GM12878 (cell line): ENCODE measurements around the gene RAD51AP1. TPM values are rescaled to one million over a fixed set of nuclear protein-coding genes. Genes with fewer than 3 reads are reported as not detected.

Experiments used
- ATAC-seq: fragments of 200-7000 bp; cut with Tn5 transposase; 3 replicates; pipeline ENCODE4 v1.9.1; 2020; ENCODE audit warnings: mild to moderate bottlenecking, moderate library complexity
- BruUV-seq: library from RNA; stranded (reverse); fragments of 400-500 nt; replicated peaks from 2 replicates; lab custom pipeline; 2021; lab: Mats Ljungman, UMichigan
- CTCF ChIA-PET: fragments of 300-600 bp; sonication (Branson Sonifier 250); formaldehyde crosslinking; extraction: SDS; loops from one replicate; lab custom pipeline; 2021; ENCODE audit warnings: inconsistent platforms; lab: Yijun Ruan, JAX
- POLR2A ChIA-PET: fragments of 350-600 bp; formaldehyde crosslinking; extraction: SDS; loops from one replicate; lab custom pipeline; 2021; ENCODE audit warnings: inconsistent platforms; lab: Charles Lee
- RAD21 ChIA-PET: fragments of 300-600 bp; sonication (Branson Sonifier 250); formaldehyde crosslinking; loops from one replicate; lab custom pipeline; 2023; ENCODE audit warnings: antibody characterized with exemption; ENCODE audit not compliant: unreplicated experiment; lab: Charles Lee
- SMC1A ChIA-PET: fragments of 300-600 bp; sonication (Branson Sonifier 250); formaldehyde crosslinking; loops from one replicate; lab custom pipeline; 2023; ENCODE audit not compliant: unreplicated experiment, uncharacterized antibody; lab: Charles Lee
- DNase-seq: peaks from one replicate; pipeline ENCODE4 v3.0.0-alpha.2; 2011; ENCODE audit warnings: low read depth, low spot score
- FAIRE-seq: peaks from 3 replicates; lab custom pipeline; 2011; peaks lifted over from hg19 to GRCh38; lab: Jason Lieb, UNC
- H2AFZ ChIP-seq: 2 replicates; pipeline ENCODE4 v1.6.0; 2011; ENCODE audit warnings: low read depth, low read length, control low read depth; ENCODE audit not compliant: control insufficient read depth
- H3K27ac ChIP-seq: 2 replicates; pipeline ENCODE4 v1.5.1; 2011; ENCODE audit warnings: control low read depth; ENCODE audit not compliant: control insufficient read depth, insufficient read depth
- H3K27me3 ChIP-seq, 2 experiments: replicated peaks in 1 of 2; 2 replicates each; pipeline versions ENCODE4 v1.6.0 to v1.6.1; 2011; ENCODE audit warnings: low read length in 1 of 2; ENCODE audit not compliant: control insufficient read depth in 2 of 2, insufficient read depth in 2 of 2
- H3K36me3 ChIP-seq, 2 experiments: 2 replicates each; pipeline ENCODE4 v1.5.1; 2011; ENCODE audit warnings: low read length in 1 of 2; ENCODE audit not compliant: control insufficient read depth in 2 of 2, insufficient read depth in 2 of 2
- H3K4me1 ChIP-seq: 2 replicates; pipeline ENCODE4 v1.6.1; 2011; ENCODE audit warnings: mild to moderate bottlenecking, low read length, moderate library complexity, mixed read lengths; ENCODE audit not compliant: control insufficient read depth, insufficient read depth
- H3K4me2 ChIP-seq: 2 replicates; pipeline ENCODE4 v1.6.0; 2011; ENCODE audit warnings: control low read depth; ENCODE audit not compliant: control insufficient read depth, insufficient read depth
- H3K4me3 ChIP-seq: fragments of 200-600 bp; sonication (generic); 2 replicates; pipeline ENCODE4 v1.5.1; 2016
- H3K79me2 ChIP-seq: 2 replicates; pipeline ENCODE4 v1.6.0; 2011; ENCODE audit warnings: low read length; ENCODE audit not compliant: control insufficient read depth, insufficient read depth
- H3K9ac ChIP-seq: 2 replicates; pipeline ENCODE4 v1.8.0; 2011; ENCODE audit warnings: low read length, control low read depth, mixed read lengths; ENCODE audit not compliant: control insufficient read depth, insufficient read depth
- H3K9me3 ChIP-seq: replicated peaks from 3 replicates; pipeline ENCODE4 v1.5.1; 2011; ENCODE audit warnings: mild to moderate bottlenecking, low read length; ENCODE audit not compliant: control insufficient read depth, insufficient read depth
- H4K20me1 ChIP-seq: 2 replicates; pipeline ENCODE4 v1.6.0; 2011; ENCODE audit not compliant: control insufficient read depth, insufficient read depth
- BCL3 ChIP-seq: IDR thresholded peaks from 2 replicates; pipeline ENCODE4 v1.6.1; 2011; ENCODE audit warnings: borderline replicate concordance, low read depth, mild to moderate bottlenecking, moderate library complexity, low read length; ENCODE audit not compliant: insufficient read depth, poor library complexity, severe bottlenecking
- DPF2 ChIP-seq: fragments of 450-650 bp; IDR thresholded peaks from 2 replicates; pipeline ENCODE4 v1.6.1; 2017; ENCODE audit warnings: mild to moderate bottlenecking
- NR2F1 ChIP-seq: fragments of 450-650 bp; conservative IDR thresholded peaks from 2 replicates; pipeline ENCODE4 v1.6.1; 2017; ENCODE audit warnings: mild to moderate bottlenecking
- SIN3A ChIP-seq: IDR thresholded peaks from 2 replicates; pipeline ENCODE4 v1.6.1; 2012; ENCODE audit warnings: low read depth, low read length, improper control_type of control experiment
- ZNF274 ChIP-seq: IDR thresholded peaks from one replicate; pipeline ENCODE4 v1.8.0; 2011; ENCODE audit not compliant: insufficient read length, insufficient read depth
- WGBS: methylation state at CpG from one replicate; pipeline ENCODE4 v1.1.6; 2016; ENCODE audit warnings: low lambda C conversion rate; ENCODE audit not compliant: insufficient replicate concordance, insufficient coverage; ENCODE audit errors: missing lambda C conversion rate; 5-methylcytosine and 5-hydroxymethylcytosine counted together
- in situ Hi-C: fragments of 300-500 bp; cut with MboI; formaldehyde crosslinking; loops from 9 replicates; pipeline ENCODE4 v1.14.3; 2018; ENCODE audit warnings: mixed read lengths
- intact Hi-C: fragments of 100-400 bp; cut with micrococcal nuclease; formaldehyde crosslinking; loops from one replicate; pipeline ENCODE4 v1.14.2; 2022; ENCODE audit not compliant: unreplicated experiment
- polyA plus RNA-seq, 11 experiments: library from polyadenylated mRNA; depleted of rRNA in 4 of 11; unstranded in 6 of 11; stranded (reverse) in 5 of 11; fragments of >200 nt; fragmentation: Nextera tagmentation in 4 of 11; fragmentation: Illumina TruSeq in 1 of 11; extraction: Ambion mirVana in 4 of 11; extraction: Trizol in 1 of 11; gene quantifications; 1 replicate in 1 of 11; 2 replicates in 10 of 11; pipeline versions ENCODE4 v1.2.1 to v1.2.3, GENCODE V29; 2011 to 2016; ENCODE audit warnings: inconsistent platforms in 2 of 11, missing spikeins in 2 of 11, low read depth in 1 of 11
- total RNA-seq, 4 experiments: library from RNA; depleted of rRNA in 3 of 4; stranded (reverse); fragments of >200 nt in 3 of 4; fragmentation: Illumina TruSeq in 1 of 4; extraction: Trizol in 1 of 4; gene quantifications; 2 replicates each; pipeline versions ENCODE4 v1.2.1 to v1.2.3, GENCODE V29; 2013 to 2021
- TF ChIP-seq, protein P1 (sequence below): fragments of 150-350 bp; IDR thresholded peaks from 2 replicates; pipeline ENCODE4 v1.6.1; 2016; ENCODE audit warnings: low read depth, low read length

RAD51AP1 gene
- total and polyA plus RNA-seq, 10 of the 15 experiments (the other 5 are each of a cell fraction or from before 2014, with no cell fraction given): 22.3 to 86.0 (median 50.9) TPM

GRCh38 chr12:4567073-4567881 is 28.6 kb downstream of the RAD51AP1 start (continued):
- TF ChIP-seq, protein P1, sequence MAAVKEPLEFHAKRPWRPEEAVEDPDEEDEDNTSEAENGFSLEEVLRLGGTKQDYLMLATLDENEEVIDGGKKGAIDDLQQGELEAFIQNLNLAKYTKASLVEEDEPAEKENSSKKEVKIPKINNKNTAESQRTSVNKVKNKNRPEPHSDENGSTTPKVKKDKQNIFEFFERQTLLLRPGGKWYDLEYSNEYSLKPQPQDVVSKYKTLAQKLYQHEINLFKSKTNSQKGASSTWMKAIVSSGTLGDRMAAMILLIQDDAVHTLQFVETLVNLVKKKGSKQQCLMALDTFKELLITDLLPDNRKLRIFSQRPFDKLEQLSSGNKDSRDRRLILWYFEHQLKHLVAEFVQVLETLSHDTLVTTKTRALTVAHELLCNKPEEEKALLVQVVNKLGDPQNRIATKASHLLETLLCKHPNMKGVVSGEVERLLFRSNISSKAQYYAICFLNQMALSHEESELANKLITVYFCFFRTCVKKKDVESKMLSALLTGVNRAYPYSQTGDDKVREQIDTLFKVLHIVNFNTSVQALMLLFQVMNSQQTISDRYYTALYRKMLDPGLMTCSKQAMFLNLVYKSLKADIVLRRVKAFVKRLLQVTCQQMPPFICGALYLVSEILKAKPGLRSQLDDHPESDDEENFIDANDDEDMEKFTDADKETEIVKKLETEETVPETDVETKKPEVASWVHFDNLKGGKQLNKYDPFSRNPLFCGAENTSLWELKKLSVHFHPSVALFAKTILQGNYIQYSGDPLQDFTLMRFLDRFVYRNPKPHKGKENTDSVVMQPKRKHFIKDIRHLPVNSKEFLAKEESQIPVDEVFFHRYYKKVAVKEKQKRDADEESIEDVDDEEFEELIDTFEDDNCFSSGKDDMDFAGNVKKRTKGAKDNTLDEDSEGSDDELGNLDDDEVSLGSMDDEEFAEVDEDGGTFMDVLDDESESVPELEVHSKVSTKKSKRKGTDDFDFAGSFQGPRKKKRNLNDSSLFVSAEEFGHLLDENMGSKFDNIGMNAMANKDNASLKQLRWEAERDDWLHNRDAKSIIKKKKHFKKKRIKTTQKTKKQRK: no peak
- TF ChIP-seq NR2F1 (peak; percentile 90), DPF2 (peak; percentile 48; the same call in 1 of the 2 replicates)
- TF ChIP-seq, all 136 proteins: peak for 11

GRCh38 chr12:4569261-4569660 is 30.6 kb downstream of the RAD51AP1 start:
- SMC1A ChIA-PET: interaction anchor here (0.6 kb wide), 2 partner anchors 33 to 392 kb away, joined by 3 read pairs; no protein-coding TSS in a partner anchor
- in situ Hi-C loops: no loop called here
- intact Hi-C loops: no loop called here
- Histone ChIP-seq H3K27me3 (no peaks in the 10 kb centered on the region), H3K9ac (no peak overlapping the region)
- no TSS peak for BruUV-seq
- no peak for FAIRE-seq
- no peak for DNase-seq
- 100% methylated on average over 4 of the region's 4 CpGs for WGBS
- TF ChIP-seq BCL3 (no peak), SIN3A (no peak), ZNF274 (no peak)
- TF ChIP-seq, all 136 proteins: peak for 0
- CTCF ChIA-PET: no interaction called here
- no peaks in the 10 kb centered on the region for H3K9me3 ChIP-seq
- no peaks in the 10 kb centered on the region for H3K79me2 ChIP-seq
- POLR2A ChIA-PET: no interaction called here
- no peak for ATAC-seq
- no peak overlapping the region for H3K4me2 ChIP-seq
- H4K20me1 ChIP-seq: no peaks in the 10 kb centered on the region
- no peaks in the 10 kb centered on the region for H3K36me3 ChIP-seq
- H2AFZ ChIP-seq: no peak overlapping the region
- H3K4me1 ChIP-seq: peaks cover 28% of the 10 kb centered on the region
- RAD21 ChIA-PET: no interaction called here
- no peak overlapping the region for H3K27ac ChIP-seq
- H3K4me3 ChIP-seq: no peak overlapping the region
